Sciatic nerve (tissue), 2 donors: Measurements from ENCODE around the gene PPP2CA. TPM values are rescaled to one million over a fixed set of nuclear protein-coding genes. Genes with fewer than 3 reads are reported as not detected.
"Not testable (repeated sequence)": the region's sequence is repeated elsewhere in the genome, so short reads cannot be mapped to it uniquely, and the experiment has no call there.

ENCODE experiments used
- ATAC-seq: fragments of 200-7000 bp; cut with Tn5 transposase; one replicate; pipeline ENCODE4 v1.9.1; 2020; ENCODE audit warnings: mild to moderate bottlenecking, moderate library complexity
- DNase-seq: peaks from one replicate; pipeline ENCODE4 v3.0.0-alpha.2; 2020; ENCODE audit warnings: low spot score
- intact Hi-C: fragments of 100-400 bp; cut with DNase I; formaldehyde crosslinking; loops from one replicate; pipeline ENCODE4 v1.14.2; 2022
- total RNA-seq: library from RNA; stranded (reverse); fragmentation: NEBNext Ultra II Directional; extraction: Animal tissue kit (Norgen Biotek cat#: 25700); gene quantifications from one replicate; pipeline ENCODE4 v1.2.1, GENCODE V29; 2021
- donor health status: DM: no; HTN: no; CAD: no.
- donor health status: DM: no; HTN: no; CAD: no.

PPP2CA gene
- total RNA-seq, 1 donor from 2014 or later: 100 TPM

DNA sequence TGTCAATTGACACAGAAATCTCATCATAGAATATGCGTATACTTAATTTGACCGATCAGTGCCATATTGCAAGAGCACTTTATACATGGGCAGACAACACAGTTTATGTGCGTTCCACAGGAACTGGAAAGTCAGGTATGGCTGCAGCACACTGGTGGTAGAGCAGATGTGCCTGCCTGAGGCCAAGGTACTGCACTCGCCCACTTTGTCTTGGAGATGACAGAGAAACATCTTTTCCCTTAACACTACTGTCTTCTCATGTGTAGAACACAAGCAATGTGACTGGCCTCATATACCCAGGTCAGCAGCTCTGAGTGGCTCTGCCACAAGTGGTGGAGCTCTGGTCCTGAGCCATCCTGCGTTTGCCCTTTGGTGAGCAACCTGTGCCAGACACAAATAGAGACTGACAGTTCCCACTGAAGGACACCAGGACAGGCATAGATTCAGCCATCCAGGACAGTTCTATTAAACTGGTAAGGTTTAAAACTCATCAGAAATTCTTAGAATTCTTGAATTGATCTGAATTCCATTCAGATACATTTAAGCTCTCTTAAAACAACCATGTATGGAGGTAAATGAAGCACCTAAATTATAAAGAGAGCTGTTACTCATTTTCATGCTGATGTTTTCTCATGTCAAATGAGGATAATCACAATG is 21.0 kb upstream of the PPP2CA start:
- ATAC-seq (no peak), DNase-seq (no peak)

DNA sequence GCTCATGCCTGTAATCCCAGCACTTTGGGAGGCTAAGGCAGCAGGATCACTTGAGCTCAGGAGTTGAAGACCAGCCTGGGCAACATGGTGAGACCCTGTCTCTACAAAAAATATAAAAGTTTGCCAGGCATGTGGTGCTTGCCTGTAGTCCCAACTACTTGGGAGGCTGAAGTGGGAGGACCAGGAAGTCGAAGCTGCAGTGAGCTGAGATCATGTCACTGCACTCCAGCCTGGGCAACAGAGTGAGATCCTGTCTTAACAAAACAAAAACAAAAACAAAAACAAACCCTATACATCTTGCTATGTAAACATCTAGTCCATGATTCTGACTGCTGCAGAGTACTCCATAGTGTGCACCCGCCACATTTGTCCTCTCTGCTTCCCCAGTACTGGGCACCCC is 19.8 kb upstream of the PPP2CA start:
- no peak for DNase-seq
- intact Hi-C loops: no loop called here
- ATAC-seq: no peak

More for the DNA sequence above, 21.0 kb upstream of the PPP2CA start:
- intact Hi-C loops: no loop called here

DNA sequence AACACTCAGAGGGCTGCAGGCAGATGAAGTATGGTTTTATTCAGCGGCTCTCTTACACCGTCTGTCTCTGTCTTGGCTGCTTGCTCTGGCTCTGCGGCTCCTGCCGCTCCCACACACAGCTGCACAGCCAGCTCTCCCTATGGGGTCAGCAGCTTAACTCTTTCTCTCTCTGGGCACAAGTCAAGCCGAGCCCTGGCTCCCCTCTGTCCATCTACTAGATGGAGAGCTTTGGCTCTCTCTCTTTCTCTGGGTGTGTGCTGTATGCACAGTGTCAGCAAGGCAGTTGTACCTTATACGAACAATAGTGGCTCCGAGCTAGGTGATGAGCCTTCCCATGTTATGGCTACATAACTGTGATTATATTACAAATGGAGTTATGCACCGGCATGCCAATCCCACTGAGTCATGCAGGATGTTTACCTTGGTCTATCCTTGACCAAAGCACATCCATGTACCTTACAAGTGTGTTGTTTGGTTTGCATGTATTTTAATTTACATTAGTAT is 19.3 kb upstream of the PPP2CA start:
- intact Hi-C loops: no loop called here
- ATAC-seq (peak; percentile 40), DNase-seq (no peak)

DNA sequence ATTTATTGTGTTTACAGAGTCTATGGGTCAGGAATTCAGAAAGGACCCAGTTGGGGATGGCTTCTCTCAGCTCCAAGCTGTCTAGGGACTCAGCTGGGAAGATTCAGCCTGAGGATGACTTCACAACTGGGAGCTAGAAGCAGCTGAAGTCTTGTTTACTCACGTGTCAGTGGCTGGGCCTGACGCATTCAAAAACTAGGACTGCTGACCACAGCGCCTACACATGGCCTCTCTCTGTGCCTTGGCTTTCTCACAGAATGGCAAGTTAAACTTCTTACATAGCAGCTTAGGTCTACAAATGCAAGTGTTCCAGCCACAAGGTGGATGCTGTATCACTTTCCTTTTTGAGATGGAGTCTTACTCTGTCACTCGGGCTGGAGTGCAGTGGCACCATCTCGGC is 16.3 kb upstream of the PPP2CA start:
- DNase-seq (no peak), ATAC-seq (peak; percentile 83)
- intact Hi-C loops: no loop called here

DNA sequence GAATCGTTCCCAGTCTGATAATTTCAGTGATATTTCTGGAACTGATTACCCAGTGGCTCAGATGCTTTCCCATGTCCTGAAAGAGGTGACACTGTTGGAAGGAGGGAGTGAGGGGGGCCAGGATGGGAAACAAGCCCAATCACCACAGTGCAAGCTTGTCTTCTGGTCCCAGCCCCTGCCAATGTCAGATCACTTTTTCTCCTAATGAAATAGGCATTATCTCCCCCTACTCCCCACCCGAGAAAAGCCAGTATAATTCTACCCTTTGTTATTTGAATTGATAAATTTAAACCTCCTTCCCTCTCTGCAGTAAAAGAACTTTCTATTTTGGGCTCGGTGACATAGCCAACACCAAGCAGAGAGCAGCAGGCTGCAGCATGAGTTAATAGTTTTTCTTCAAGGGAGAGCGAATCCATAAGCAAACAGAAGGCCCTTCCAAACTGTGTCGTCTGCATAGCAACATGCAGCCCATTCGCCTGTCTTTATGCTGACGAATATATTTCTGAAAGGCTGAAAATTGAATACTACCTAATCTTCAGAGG is 14.6 kb upstream of the PPP2CA start:
- ATAC-seq (peak; percentile 67), DNase-seq (no peak)
- intact Hi-C loops: no loop called here

- ATAC-seq: no peak
- intact Hi-C loops: no loop called here
- DNase-seq: no peak
Observed at GRCh38 chr5:134236820-134237219, 10.9 kb upstream of the PPP2CA start.

- intact Hi-C loops: no loop called here
- ATAC-seq (no peak), DNase-seq (no peak)
Observed at GRCh38 chr5:134236318-134236717, 10.4 kb upstream of the PPP2CA start.

GRCh38 chr5:134228624-134229023 is 2.8 kb upstream of the PPP2CA start:
- ATAC-seq (no peak), DNase-seq (no peak)
- intact Hi-C loops: no loop called here

GRCh38 chr5:134227776-134228175 is 1.9 kb upstream of the PPP2CA start:
- intact Hi-C loops: no loop called here
- ATAC-seq (no peak), DNase-seq (no peak)

DNA sequence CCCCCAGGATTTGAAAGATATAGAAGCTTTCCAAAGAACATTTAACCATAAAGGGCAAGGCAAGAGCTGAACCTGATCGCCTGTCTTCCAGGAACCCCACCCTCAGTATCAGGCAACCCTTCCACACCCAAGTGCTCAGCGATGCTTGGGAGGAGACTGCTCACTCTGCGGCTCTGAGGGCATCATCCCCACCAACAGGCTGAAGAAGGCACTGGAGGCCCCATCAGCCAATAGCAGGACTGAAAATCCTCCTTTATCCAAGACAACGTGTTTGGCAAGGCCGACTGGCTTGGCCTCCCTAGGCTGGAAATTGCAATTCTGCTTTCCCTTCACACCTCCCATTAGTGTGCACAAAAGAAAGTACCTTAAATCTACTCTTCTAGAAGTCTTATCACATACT is 1.4 kb upstream of the PPP2CA start:
- intact Hi-C loops: no loop called here

GRCh38 chr5:134226441-134227192 is 744 bp upstream of the PPP2CA start:
- intact Hi-C loops: no loop called here
- ATAC-seq: peak; percentile 37
- DNase-seq: peak; percentile 76

More for the DNA sequence above, 1.4 kb upstream of the PPP2CA start:
- peak; percentile 44 for ATAC-seq
- DNase-seq: peak; percentile 61

DNA sequence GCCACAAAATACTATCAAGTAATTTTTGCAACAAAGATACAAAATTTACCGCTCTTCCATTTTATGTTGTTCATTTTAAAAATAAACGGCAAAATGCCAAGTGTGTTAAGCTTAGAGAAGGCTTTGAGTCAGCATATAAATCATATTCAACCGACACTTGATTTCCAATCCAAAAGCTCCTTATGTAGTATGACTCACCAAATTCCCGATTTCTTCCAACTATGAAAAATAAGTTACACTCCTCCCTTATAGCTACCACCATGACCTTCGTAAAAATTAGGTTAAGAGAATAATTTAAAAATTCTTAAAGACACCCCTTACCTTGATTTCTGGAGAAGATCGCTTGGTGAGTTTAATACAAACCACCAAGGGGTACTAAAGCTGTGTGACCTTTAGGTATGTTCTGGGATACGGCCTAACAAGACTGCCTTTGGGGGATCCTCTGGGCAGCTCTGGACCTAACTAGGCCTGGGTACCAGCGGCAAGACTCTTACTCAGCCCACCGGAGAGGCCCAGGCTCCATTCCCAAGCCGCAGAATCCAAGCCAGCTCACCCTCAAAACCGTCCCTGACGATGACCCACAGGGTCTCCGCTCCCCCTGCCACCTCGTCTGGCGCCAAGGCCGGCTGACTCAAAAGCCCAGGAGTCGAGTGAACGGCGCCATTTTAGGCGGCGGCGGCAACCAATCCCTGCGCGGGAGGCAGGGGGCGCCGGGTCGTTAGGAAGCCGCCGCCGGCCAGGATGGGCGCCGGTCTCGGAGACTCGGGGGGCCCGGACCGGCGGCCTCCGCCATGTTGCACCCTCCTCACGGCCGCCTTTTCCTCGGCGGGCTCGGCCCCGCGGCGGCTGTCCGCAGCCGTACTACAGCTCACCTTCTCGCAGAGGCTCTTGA is 739 bp downstream of the PPP2CA start:
- peak; percentile 18 for ATAC-seq
- intact Hi-C loops: no loop called here

GRCh38 chr5:134223406-134224248 is 2.2 kb downstream of the PPP2CA start:
- no peak for ATAC-seq
- intact Hi-C loops: no loop called here
- no peak for DNase-seq

More for the DNA sequence above, 739 bp downstream of the PPP2CA start:
- DNase-seq: peak; percentile 76

DNA sequence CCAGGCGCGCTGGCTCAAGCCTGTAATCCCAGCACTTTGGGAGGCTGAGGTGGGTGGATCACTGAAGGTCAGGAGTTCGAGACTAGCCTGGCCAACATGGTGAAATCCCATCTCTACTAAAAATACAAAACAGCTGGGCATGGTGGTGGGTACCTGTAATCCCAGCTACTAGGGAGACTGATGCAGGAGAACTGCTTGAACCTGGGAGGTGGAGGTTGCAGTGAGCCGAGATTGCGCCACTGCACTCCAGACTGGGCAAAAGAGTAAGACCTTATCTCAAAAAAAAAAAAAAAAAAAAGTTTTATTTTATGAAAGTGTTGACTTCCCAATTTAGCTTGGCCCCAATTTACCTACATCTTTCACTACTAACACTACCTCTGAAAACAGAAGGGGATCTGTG is 4.2 kb downstream of the PPP2CA start:
- intact Hi-C loops, DNase-seq, ATAC-seq: not testable (repeated sequence)

DNA sequence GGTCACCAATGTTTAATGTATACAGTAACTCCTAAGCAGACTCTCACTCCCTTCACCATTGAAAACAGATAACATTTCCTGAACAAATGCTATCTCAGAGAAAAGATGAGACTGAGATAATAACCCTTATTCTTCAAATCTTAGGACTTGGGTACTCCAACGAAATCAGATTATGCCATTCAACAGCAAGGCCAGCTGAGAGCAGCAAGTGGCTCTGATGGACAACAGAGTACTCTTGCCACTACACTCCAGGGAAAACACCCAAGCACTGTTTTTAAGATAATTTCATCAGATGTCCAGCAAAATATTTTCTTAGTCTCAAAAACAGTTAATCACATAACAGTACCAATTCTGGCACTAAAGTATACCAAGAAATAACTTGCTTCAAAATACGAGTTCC is 10.1 kb downstream of the PPP2CA start:
- no peak for ATAC-seq
- intact Hi-C loops: no loop called here
- no peak for DNase-seq

GRCh38 chr5:134211263-134212031 is 14.4 kb downstream of the PPP2CA start:
- ATAC-seq, DNase-seq: not testable (repeated sequence)

DNA sequence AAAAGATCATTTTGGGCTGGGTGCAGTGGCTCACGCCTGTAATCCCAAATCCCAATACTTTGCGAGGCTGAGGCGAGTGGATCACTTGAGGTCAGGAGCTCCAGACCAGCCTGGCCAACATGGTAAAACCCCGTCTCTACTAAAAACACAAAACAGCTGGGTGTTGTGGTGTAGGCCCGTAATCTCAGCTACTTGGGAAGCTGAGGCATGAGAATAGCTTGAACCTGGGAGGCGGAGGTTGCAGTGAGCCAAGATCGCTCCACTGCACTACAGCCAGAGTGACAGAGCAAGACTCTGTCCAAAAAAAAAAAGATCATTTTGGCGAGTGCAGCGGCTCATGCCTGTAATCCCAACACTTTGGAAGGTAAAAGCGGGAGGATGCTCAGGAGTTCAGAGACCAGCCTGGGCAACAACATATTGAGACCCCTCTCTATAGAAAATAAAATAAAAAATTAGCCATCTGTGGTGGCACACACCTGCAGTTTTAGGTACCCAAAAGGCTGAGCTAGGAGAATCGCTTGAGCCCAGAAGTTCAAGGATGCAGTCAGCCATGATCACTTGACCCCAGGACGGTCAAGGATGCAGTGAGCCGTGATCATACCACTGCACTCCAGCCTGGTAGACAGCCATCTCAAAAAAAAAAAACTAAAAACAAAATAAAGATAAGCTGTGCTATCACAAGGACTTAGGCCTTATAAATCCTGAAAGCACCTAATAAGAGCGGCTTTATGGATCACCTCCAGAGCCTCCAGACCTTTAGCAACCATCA is 16.2 kb downstream of the PPP2CA start:
- intact Hi-C loops: no loop called here
- DNase-seq (no peak), ATAC-seq (no peak)

More at GRCh38 chr5:134211263-134212031, 14.4 kb downstream of the PPP2CA start:
- intact Hi-C loops: not testable (repeated sequence)
